Pancreas (tissue), 10 donors: ENCODE results near the gene NCMAP. TPM values are rescaled to one million over a fixed set of nuclear protein-coding genes. Genes with fewer than 3 reads are reported as not detected.

Experiments
- ATAC-seq, 4 donors: fragments of 200-7000 bp; cut with Tn5 transposase; one replicate each; pipeline versions ENCODE4 v1.8.0 to v1.9.1; 2020; ENCODE audit warnings: mild to moderate bottlenecking in 4 of 4, moderate library complexity in 4 of 4
- DNase-seq, 6 donors: peaks; one replicate each; pipeline ENCODE4 v3.0.0-alpha.2; 2020
- FAIRE-seq: peaks from 2 replicates; lab custom pipeline; 2012; peaks lifted over from hg19 to GRCh38; lab: Jason Lieb, UNC
- H3K27ac ChIP-seq, 4 donors: fragments of 200-600 bp; sonication (generic); 1 replicate in 3 of 4; 2 replicates in 1 of 4; pipeline versions ENCODE4 v1.5.0 to v1.8.0; 2020
- H3K27me3 ChIP-seq, 4 donors: fragments of 200-600 bp; one replicate each; pipeline ENCODE4 v1.8.0; 2021
- H3K36me3 ChIP-seq, 3 donors: fragments of 200-600 bp; sonication (generic) in 1 of 3; one replicate each; pipeline versions ENCODE4 v1.5.0 to v1.8.0; 2020 to 2021
- H3K4me1 ChIP-seq, 3 donors: fragments of 200-600 bp; one replicate each; pipeline ENCODE4 v1.8.0; 2021
- H3K4me3 ChIP-seq, 4 donors: fragments of 200-600 bp; sonication (generic) in 2 of 4; one replicate each; pipeline versions ENCODE4 v1.5.0 to v1.8.0; 2020 to 2021
- H3K9me3 ChIP-seq, 4 donors: fragments of 200-600 bp; one replicate each; pipeline ENCODE4 v1.8.0; 2021
- CTCF ChIP-seq, 4 donors: fragments of 200-600 bp; sonication (generic) in 3 of 4; IDR thresholded peaks; one replicate each; pipeline versions ENCODE4 v1.5.0 to v1.8.0; 2021; ENCODE audit warnings: antibody characterized with exemption in 4 of 4
- WGBS, 2 donors: extraction: QIAGEN DNeasy Blood & Tissue Kit; methylation state at CpG; one replicate each; pipeline ENCODE4 v1.1.7; 2013; 5-methylcytosine and 5-hydroxymethylcytosine counted together
- intact Hi-C, 3 donors: fragments of 100-400 bp; cut with DNase I; formaldehyde crosslinking; loops; one replicate each; pipeline versions ENCODE4 v1.11.1 to v1.14.2; 2022
- polyA plus RNA-seq, 2 donors: library from polyadenylated mRNA; stranded (reverse); fragments of 200-250 nt; gene quantifications; one replicate each; pipeline ENCODE4 v1.2.3, GENCODE V29; 2013
- total RNA-seq, 6 donors: library from RNA; stranded (reverse); fragmentation: NEBNext Ultra II Directional in 4 of 6; extraction: Animal tissue kit (Norgen Biotek cat#: 25700) in 4 of 6; gene quantifications; one replicate each; pipeline versions ENCODE4 v1.2.1 to v1.2.4, GENCODE V29; 2021 to 2023
- donor health status: healthy with polysubstance abuse.
- donor health status: DM: no; HTN: no; CAD: no; lungs with moderate emphysema.
- donor health status: DM: no; HTN: no; CAD: no.
- donor health status: control.
- donor health status: control.
- donor health status: Bipolar disorder and iron deficiency.
- donor health status: DM: yes; HTN: yes; CAD: no.
- donor health status: DM: no; HTN: no; CAD: no.
- donor health status: DM: no; HTN: no; CAD: no.
- donor health status: DM: yes; HTN: yes; CAD: no.

NCMAP gene
- total and polyA plus RNA-seq, 8 donors, result 6.3 to 24.7 (median 9.6) TPM

GRCh38 chr1:24570265-24571125 lies 14.6 kb downstream of the NCMAP start:
- Histone ChIP-seq H3K36me3 (no peaks in the 10 kb centered on the region), H3K4me3 (no peak overlapping the region), H3K4me1 (peaks cover 14 to 20% (median 17%) of the 10 kb centered on the region in 3 donors), H3K27me3 (no peaks in the 10 kb centered on the region), H3K27ac (no peak overlapping the region), H3K9me3 (no peaks in the 10 kb centered on the region)
- TF ChIP-seq CTCF (IDR thresholded peaks at IDR 0.05), result no peak
- WGBS, 2 donors, result 83% methylated on average over 10 of the region's 10 CpGs
- intact Hi-C loops, result no loop called here
- FAIRE-seq, result no peak
- no peak for ATAC-seq
- no peak for DNase-seq

GRCh38 chr1:24572301-24572700 lies 16.4 kb downstream of the NCMAP start:
- no peak for DNase-seq
- WGBS, 2 donors, result 82 to 83% methylated on average over 9 of the region's 9 CpGs
- no peak for ATAC-seq
- no peak for TF ChIP-seq CTCF (IDR thresholded peaks at IDR 0.05)
- FAIRE-seq, result no peak
- H3K36me3 ChIP-seq, result no peaks in the 10 kb centered on the region
- H3K9me3 ChIP-seq, result no peaks in the 10 kb centered on the region
- H3K4me3 ChIP-seq, result no peak overlapping the region
- no peaks in the 10 kb centered on the region for H3K27me3 ChIP-seq
- peaks cover 8 to 13% (median 13%) of the 10 kb centered on the region in 3 donors for H3K4me1 ChIP-seq
- H3K27ac ChIP-seq, result no peak overlapping the region
- intact Hi-C loops, result no loop called here

GRCh38 chr1:24575905-24576587 lies 20.2 kb downstream of the NCMAP start:
- DNase-seq (no peak), FAIRE-seq (no peak), ATAC-seq (peak in 3 of 4 donors; percentile 40 to 74 (median 66))
- Histone ChIP-seq H3K36me3 (no peaks in the 10 kb centered on the region), H3K9me3 (no peaks in the 10 kb centered on the region), H3K4me1 (no peaks in the 10 kb centered on the region), H3K27ac (peak overlapping the region in 1 of 4 donors; percentile 0), H3K4me3 (no peak overlapping the region), H3K27me3 (no peaks in the 10 kb centered on the region)
- no peak for TF ChIP-seq CTCF (IDR thresholded peaks at IDR 0.05)
- 39 to 42% methylated on average over 14 of the region's 14 CpGs for WGBS, 2 donors
- intact Hi-C loops, result no loop called here

GRCh38 chr1:24578846-24579245 lies 23.0 kb downstream of the NCMAP start:
- intact Hi-C loops, result no loop called here

More at GRCh38 chr1:24578846-24579245, 23.0 kb downstream of the NCMAP start:
- no peak for ATAC-seq
- no peak for TF ChIP-seq CTCF (IDR thresholded peaks at IDR 0.05)
- Histone ChIP-seq H3K4me3 (no peak overlapping the region), H3K27me3 (no peaks in the 10 kb centered on the region), H3K9me3 (no peaks in the 10 kb centered on the region), H3K4me1 (no peaks in the 10 kb centered on the region), H3K36me3 (no peaks in the 10 kb centered on the region), H3K27ac (no peak overlapping the region)
- no peak for DNase-seq
- 93 to 95% methylated on average over 7 of the region's 7 CpGs for WGBS, 2 donors
- no peak for FAIRE-seq
